ENCODE measurements around the gene P4HA1.

P4HA1 gene

DNA sequence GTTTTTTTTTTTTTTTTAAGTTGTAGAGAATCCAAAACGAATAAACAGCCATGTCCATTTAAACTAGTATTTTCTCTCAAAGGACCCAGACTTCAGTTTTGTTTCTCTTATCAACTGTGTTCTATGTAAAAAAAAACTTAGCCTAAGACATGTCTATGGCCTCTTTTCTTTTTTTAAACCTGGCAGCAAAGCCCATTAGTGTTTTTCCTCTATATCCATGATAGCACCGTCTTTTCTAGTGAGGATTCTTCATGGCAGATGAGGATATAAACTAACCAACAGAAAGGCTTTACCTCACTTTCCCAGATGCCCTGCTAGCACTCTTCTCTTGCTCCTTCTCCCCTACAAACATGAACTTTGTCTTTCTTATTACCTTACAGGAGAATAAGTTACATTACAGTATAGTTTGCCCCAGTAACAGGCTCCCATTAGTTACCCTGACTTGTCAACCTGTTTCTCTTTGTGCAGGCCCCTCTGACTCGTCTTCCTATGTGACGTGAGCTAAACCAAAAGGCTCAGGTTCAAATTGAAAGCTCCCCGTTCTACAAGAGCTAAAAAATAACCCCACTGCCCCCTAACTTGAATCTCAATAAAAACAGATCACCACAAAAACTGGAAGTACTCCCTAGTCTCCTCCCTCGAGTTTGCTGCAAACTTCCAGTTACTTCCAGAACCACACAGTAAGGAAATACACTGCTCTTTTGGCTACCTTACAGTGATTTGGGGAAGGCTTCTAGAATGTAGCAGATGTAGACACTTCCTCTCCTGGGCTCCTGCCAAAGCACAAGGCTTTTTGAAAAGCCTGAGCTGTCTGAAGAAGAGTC lies 20.1 kb downstream of the P4HA1 start:
- TF ChIP-seq ISL1 (CRISPR knock-in tag; IDR thresholded peaks at IDR 0.05) = no peak
- no peak for TF ChIP-seq GLIS3 (CRISPR knock-in tag; IDR thresholded peaks at IDR 0.05)
- TF ChIP-seq, protein P1, sequence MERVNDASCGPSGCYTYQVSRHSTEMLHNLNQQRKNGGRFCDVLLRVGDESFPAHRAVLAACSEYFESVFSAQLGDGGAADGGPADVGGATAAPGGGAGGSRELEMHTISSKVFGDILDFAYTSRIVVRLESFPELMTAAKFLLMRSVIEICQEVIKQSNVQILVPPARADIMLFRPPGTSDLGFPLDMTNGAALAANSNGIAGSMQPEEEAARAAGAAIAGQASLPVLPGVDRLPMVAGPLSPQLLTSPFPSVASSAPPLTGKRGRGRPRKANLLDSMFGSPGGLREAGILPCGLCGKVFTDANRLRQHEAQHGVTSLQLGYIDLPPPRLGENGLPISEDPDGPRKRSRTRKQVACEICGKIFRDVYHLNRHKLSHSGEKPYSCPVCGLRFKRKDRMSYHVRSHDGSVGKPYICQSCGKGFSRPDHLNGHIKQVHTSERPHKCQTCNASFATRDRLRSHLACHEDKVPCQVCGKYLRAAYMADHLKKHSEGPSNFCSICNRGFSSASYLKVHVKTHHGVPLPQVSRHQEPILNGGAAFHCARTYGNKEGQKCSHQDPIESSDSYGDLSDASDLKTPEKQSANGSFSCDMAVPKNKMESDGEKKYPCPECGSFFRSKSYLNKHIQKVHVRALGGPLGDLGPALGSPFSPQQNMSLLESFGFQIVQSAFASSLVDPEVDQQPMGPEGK (CRISPR knock-in tag; IDR thresholded peaks at IDR 0.05; ENCODE audit: borderline replicate concordance) = no peak
- TF ChIP-seq ZNF565 (CRISPR knock-in tag; conservative IDR thresholded peaks at IDR 0.05; ENCODE audit: low read depth) = no peak
- TF ChIP-seq BACH2 (CRISPR knock-in tag; IDR thresholded peaks at IDR 0.05; ENCODE audit: borderline replicate concordance) = no peak
- TF ChIP-seq, protein P2, sequence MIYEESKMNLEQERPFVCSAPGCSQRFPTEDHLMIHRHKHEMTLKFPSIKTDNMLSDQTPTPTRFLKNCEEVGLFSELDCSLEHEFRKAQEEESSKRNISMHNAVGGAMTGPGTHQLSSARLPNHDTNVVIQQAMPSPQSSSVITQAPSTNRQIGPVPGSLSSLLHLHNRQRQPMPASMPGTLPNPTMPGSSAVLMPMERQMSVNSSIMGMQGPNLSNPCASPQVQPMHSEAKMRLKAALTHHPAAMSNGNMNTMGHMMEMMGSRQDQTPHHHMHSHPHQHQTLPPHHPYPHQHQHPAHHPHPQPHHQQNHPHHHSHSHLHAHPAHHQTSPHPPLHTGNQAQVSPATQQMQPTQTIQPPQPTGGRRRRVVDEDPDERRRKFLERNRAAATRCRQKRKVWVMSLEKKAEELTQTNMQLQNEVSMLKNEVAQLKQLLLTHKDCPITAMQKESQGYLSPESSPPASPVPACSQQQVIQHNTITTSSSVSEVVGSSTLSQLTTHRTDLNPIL (CRISPR knock-in tag; IDR thresholded peaks at IDR 0.05; ENCODE audit: low read depth) = no peak
- no peak for TF ChIP-seq OSR1 (CRISPR knock-in tag; IDR thresholded peaks at IDR 0.05)
- no peak for TF ChIP-seq ZNF70 (CRISPR knock-in tag; IDR thresholded peaks at IDR 0.05)
- TF ChIP-seq, protein P3, sequence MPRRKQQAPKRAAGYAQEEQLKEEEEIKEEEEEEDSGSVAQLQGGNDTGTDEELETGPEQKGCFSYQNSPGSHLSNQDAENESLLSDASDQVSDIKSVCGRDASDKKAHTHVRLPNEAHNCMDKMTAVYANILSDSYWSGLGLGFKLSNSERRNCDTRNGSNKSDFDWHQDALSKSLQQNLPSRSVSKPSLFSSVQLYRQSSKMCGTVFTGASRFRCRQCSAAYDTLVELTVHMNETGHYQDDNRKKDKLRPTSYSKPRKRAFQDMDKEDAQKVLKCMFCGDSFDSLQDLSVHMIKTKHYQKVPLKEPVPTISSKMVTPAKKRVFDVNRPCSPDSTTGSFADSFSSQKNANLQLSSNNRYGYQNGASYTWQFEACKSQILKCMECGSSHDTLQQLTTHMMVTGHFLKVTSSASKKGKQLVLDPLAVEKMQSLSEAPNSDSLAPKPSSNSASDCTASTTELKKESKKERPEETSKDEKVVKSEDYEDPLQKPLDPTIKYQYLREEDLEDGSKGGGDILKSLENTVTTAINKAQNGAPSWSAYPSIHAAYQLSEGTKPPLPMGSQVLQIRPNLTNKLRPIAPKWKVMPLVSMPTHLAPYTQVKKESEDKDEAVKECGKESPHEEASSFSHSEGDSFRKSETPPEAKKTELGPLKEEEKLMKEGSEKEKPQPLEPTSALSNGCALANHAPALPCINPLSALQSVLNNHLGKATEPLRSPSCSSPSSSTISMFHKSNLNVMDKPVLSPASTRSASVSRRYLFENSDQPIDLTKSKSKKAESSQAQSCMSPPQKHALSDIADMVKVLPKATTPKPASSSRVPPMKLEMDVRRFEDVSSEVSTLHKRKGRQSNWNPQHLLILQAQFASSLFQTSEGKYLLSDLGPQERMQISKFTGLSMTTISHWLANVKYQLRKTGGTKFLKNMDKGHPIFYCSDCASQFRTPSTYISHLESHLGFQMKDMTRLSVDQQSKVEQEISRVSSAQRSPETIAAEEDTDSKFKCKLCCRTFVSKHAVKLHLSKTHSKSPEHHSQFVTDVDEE (CRISPR knock-in tag; IDR thresholded peaks at IDR 0.05) = no peak
- TF ChIP-seq, protein P4, sequence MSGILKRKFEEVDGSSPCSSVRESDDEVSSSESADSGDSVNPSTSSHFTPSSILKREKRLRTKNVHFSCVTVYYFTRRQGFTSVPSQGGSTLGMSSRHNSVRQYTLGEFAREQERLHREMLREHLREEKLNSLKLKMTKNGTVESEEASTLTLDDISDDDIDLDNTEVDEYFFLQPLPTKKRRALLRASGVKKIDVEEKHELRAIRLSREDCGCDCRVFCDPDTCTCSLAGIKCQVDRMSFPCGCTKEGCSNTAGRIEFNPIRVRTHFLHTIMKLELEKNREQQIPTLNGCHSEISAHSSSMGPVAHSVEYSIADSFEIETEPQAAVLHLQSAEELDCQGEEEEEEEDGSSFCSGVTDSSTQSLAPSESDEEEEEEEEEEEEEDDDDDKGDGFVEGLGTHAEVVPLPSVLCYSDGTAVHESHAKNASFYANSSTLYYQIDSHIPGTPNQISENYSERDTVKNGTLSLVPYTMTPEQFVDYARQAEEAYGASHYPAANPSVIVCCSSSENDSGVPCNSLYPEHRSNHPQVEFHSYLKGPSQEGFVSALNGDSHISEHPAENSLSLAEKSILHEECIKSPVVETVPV (CRISPR knock-in tag; IDR thresholded peaks at IDR 0.05) = no peak
- TF ChIP-seq ZC3H10 (CRISPR knock-in tag; IDR thresholded peaks at IDR 0.05) = no peak
- no peak for TF ChIP-seq TCF4 (CRISPR knock-in tag; IDR thresholded peaks at IDR 0.05; ENCODE audit: borderline replicate concordance)
- no peak for TF ChIP-seq ZFP3 (CRISPR knock-in tag; IDR thresholded peaks at IDR 0.05)
- TF ChIP-seq PPARA (CRISPR knock-in tag; IDR thresholded peaks at IDR 0.05; ENCODE audit: borderline replicate concordance) = no peak
- peak; percentile 90 for ATAC-seq

DNA sequence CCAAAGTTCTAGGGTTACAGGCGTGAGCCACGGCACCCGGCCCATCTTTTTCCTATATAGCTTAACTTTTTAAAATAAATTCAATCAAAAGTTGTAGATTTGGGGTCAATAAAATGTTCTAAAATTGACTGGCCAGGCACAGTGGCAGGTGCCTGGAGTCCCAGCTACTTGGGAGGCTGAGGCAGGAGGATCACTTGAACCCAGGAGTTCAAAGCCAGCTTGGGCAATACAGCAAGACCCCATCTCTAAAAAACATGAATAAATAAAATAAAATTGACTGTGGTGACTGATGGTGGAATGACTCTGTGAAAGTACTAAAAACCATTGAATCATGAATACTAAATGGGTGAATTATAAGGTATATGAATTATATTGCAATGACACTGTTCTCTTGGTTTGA lies 20.8 kb downstream of the P4HA1 start:
- no peak for ATAC-seq
- TF ChIP-seq PPARA (CRISPR knock-in tag; IDR thresholded peaks at IDR 0.05; ENCODE audit: borderline replicate concordance) (no peak), RARB (CRISPR knock-in tag; IDR thresholded peaks at IDR 0.05) (no peak), OSR1 (CRISPR knock-in tag; IDR thresholded peaks at IDR 0.05) (no peak), ZFP3 (CRISPR knock-in tag; IDR thresholded peaks at IDR 0.05) (no peak)

DNA sequence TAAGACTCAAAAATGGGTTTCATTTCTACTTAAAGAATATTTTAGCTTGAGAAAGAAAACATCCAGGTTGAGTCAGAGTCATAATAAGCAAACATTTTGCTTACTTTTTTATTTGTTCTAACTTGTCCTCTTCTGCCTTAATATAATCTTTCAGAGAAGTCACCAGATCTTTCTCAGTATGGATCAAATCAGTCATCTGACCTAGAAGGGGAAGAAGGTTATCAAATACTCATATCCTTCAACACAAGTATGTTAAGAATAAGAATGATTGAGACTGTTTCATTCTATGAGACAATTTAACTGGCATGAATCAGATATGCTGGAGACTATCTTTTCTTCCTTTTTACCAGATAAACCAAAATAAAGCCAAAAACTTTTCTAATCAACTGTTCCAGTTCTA lies 23.0 kb downstream of the P4HA1 start:
- TF ChIP-seq ISL1 (CRISPR knock-in tag; IDR thresholded peaks at IDR 0.05) (no peak), ZNF565 (CRISPR knock-in tag; conservative IDR thresholded peaks at IDR 0.05; ENCODE audit: low read depth) (no peak), ZNF70 (CRISPR knock-in tag; IDR thresholded peaks at IDR 0.05) (no peak), ZC3H10 (CRISPR knock-in tag; IDR thresholded peaks at IDR 0.05) (no peak), ESRRG (CRISPR knock-in tag; IDR thresholded peaks at IDR 0.05) (no peak), GLIS3 (CRISPR knock-in tag; IDR thresholded peaks at IDR 0.05) (no peak), ZFP3 (CRISPR knock-in tag; IDR thresholded peaks at IDR 0.05) (no peak), TOX (CRISPR knock-in tag; IDR thresholded peaks at IDR 0.05; ENCODE audit: borderline replicate concordance) (no peak)
- TF ChIP-seq, protein P1 (CRISPR knock-in tag; IDR thresholded peaks at IDR 0.05; ENCODE audit: borderline replicate concordance) = no peak
- TF ChIP-seq, protein P4 (CRISPR knock-in tag; IDR thresholded peaks at IDR 0.05) = no peak
- ATAC-seq = no peak

Data from SK-N-SH treated with all-trans-retinoic acid at 6 μM for 48 hours (cell line).